HG03378 (cell line): Measurements from ENCODE around the gene GRB14.
A peak's percentile ranks its signal among the peaks of the same experiment; 100 is the strongest.
"Not testable (repeated sequence)": the region's sequence is repeated elsewhere in the genome, so short reads cannot be mapped to it uniquely, and the experiment has no call there.

ENCODE experiments used
- ATAC-seq: cut with Tn5 transposase; IDR thresholded peaks from one replicate; pipeline ENCODE4 v1.9.1; 2021; ENCODE audit warnings: mild to moderate bottlenecking, moderate library complexity; ENCODE audit not compliant: unreplicated experiment

The GRB14 gene

GRCh38 chr2:164560181-164560792 lies 61.0 kb downstream of the GRB14 start:
- no peak for ATAC-seq

DNA sequence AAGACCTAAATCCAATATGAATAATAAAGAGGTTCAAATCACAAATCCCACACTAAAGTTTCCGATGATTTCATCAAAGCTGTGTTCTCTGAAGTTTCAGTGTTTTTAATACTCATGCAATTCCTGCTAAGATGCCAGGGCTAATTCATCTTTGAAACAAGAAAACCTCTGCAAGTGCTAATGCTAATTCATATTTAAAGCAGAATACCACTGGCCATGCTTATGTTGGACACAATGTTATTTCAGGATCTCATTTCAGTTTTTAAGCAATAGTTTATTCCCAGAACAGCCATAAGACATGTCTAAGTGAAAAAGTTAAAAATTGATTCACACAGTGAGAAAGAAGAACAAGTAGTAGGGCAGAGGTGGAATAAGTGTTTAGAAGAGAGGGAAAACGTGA lies 62.8 kb downstream of the GRB14 start:
- ATAC-seq: no peak

DNA sequence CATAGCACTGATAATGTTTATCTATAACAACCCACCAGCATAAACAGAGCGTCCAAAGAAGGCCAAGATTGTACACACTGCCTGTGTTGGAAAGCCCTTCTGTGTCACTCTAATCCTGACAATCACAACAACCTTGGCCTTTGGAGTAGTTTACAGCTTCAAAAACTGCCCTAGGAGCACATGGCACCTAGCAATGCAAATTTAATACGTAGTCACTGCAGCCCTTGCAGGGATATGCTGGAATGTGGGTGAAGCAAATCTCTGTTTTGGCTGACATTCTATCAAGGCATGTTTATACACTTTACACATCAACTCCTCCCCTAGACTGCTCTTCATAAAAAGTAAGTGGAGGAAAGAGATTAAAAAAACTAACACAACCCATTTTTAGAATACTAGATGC lies 66.8 kb downstream of the GRB14 start:
- no peak for ATAC-seq

GRCh38 chr2:164551519-164551918 lies 69.8 kb downstream of the GRB14 start:
- no peak for ATAC-seq

GRCh38 chr2:164549705-164550104 lies 71.6 kb downstream of the GRB14 start:
- ATAC-seq: not testable (repeated sequence)

DNA sequence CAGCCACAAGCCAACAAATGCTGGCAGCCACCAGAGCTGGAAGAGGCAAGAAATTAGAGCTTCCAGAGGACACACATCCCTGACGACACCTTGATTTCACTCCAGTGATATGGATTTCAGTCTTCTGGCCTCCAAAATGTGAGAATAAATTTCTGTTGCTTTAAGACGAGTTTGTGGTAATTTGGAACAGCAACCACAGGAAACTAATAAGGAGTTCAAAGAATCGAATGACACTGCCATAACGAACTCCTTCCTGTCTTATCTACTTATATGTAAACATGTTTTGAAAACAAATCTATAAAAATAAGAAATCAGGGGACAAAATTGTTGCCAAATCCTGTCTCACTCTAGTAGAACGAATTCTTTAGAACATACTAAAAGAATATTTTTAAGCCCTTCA lies 75.8 kb downstream of the GRB14 start:
- no peak for ATAC-seq

- no peak for ATAC-seq
Observed at GRCh38 chr2:164542581-164543021, 78.7 kb downstream of the GRB14 start.

GRCh38 chr2:164538240-164538866 lies 82.9 kb downstream of the GRB14 start:
- peak; percentile 77 for ATAC-seq

GRCh38 chr2:164535280-164536025 lies 85.8 kb downstream of the GRB14 start:
- no peak for ATAC-seq

GRCh38 chr2:164530464-164530863 lies 90.8 kb downstream of the GRB14 start:
- ATAC-seq: no peak

DNA sequence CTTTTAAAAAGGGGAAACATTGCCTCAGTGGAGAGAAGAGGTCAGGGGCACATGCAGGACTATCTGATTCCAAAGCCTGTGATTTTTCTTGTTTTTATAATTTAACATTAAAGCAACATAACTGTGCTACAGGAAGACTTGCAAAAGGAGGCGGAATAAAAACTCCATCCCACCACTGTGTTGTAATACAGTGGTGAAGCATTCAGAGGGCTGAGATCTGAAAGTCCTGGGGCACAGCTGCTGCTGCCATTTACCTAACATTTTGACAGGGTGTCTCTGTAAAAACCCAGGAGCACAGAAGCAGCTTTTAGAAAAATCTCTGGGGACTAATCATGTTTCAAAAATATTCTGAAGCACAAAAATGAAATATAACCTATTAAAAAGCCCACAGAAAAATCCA lies 97.6 kb downstream of the GRB14 start:
- no peak for ATAC-seq

DNA sequence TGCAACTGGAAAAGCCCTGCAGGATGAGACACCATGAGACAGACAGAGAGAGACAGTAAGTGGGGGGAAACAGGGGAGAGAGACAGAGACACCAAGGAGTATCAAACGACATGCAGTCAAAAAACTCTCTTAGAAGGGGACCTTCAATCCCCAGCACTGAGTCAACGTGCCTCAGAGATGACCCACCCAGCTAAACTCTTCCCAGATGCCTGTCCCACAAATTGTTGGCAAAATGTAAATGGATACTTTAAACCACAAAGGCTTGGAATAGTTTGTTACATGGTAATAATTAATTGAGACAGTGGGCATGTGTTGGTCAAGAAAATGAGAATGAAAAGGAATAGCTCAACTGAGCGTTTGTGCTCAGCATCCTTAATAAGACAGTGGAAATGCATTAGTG lies 98.3 kb downstream of the GRB14 start:
- ATAC-seq: no peak

GRCh38 chr2:164522561-164522981 lies 98.7 kb downstream of the GRB14 start:
- ATAC-seq: no peak

GRCh38 chr2:164515734-164516133 lies 105.5 kb downstream of the GRB14 start:
- ATAC-seq: no peak

GRCh38 chr2:164515030-164515429 lies 106.3 kb downstream of the GRB14 start:
- ATAC-seq: no peak

DNA sequence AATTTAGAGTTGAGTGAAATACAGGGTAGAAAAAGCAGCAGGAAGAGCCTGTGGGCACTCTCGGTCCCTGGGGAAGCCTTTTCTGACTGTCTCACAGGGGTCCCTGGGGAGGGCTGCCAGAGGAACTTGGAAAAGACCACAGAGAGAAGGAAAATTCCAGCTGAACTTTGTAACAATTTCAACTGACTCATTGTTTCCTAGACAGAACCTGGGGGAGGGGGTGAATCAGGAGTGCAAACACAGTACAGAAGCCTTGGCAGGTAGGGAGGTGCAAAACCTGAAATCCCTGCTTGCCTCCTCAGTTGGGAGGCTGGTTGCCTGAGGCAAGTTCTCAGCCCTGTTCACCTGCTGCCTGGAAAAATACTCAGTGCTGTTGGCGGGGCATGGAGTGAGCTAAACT lies 106.8 kb downstream of the GRB14 start:
- ATAC-seq: no peak

- no peak for ATAC-seq
Observed at GRCh38 chr2:164512871-164513270, 108.4 kb downstream of the GRB14 start.

DNA sequence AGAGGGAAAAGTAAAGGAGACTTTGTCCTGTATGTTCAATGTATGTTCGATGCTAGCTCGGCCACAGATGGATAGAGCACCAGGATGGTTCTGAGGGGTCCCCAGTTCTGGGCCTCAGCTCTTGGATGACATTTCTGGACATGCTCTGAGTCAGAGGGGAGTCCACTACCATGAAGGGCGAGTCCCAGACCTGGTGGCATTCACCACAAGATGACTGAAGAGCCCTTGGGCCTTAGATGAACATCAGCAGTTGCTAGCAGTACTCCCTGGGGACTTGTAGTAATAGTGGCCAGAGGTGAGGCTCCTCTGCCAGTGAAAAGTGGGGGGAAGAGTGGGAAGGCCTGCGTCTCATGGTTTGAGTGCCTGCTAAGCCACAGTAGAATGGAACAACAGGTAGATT lies 109.5 kb downstream of the GRB14 start:
- ATAC-seq: no peak

DNA sequence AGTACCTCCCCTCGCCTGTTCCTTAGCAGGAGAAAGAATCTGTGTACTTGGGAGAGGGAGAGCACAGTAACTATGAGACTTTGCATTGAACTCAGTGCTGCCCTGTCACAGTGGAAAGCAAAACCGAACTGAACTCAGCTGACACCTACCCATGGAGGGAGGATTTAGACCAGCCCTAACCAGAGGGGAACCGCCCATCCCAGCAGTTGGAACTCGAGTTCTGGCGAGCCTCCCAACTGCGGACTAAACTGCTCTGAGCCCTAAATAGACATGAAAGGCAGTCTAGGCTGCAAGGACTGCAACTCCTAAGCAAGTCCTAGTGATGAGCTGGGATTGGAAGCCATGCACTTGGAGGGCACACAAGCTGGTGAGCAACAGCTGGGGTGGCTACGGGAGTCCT lies 110.4 kb downstream of the GRB14 start:
- no peak for ATAC-seq

DNA sequence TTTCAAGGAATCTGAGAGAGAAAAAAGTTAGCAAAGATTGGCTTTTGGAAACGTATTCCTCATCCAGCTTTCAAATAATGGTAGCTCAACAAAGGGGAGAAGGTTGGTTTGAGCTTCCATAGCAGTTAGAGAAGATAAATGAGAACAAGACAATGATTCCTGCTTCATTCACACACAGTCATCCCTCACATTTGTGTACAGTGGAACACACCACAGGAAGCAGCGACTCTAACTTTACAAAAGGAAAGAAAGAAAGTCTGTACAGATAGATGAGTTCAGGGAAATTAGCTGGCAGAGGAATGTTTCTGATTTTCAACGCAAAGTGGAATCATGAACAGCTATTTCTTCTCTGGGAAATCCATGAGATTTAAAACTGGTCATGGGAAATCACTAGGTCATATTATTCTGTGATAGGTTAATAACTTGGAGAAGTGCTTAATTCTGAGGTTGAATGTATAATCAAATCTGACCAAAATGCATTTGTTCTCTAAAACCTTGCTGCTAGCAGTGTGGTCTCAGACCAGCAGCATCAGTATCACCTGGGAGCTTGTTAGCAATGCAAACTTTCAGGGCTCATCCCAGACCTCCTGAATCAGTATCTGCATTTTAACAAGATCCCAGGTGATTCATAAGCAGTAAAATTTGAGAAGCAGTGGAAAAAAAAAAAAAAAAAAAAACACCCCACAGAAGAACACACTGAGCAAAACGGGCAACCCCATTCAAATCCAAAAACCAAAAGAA lies 112.0 kb downstream of the GRB14 start:
- no peak for ATAC-seq

DNA sequence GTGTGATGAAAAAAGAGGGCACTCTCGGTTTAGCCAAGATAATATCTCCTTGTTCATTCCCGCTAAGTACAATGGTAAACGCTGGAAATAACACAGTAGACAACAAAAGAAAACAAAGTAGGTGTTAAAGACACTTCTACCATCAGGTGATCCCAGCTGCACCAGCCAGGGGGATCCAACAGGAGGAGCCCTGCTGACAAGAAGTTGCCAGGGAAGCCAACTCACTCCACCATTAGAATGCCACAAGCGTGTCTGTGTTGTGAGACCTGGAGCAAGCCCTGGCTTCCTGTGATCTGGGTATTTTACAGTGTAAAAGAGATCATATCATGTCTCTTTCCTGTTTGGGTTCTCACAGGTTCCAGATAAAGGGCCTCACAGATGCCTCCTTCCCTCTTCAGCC lies 117.0 kb downstream of the GRB14 start:
- ATAC-seq: no peak
